Fibroblast of villous mesenchyme (primary cell): Measurements from ENCODE around the gene VPS45. TPM values are rescaled to one million over a fixed set of nuclear protein-coding genes. Genes with fewer than 3 reads are reported as not detected.
A peak's percentile ranks its signal among the peaks of the same experiment; 100 is the strongest.

Experiments
- DNase-seq: peaks from one replicate; pipeline ENCODE4 v3.0.0-alpha.2; 2010; ENCODE audit warnings: low read depth
- H3K4me3 ChIP-seq: 2 replicates; pipeline ENCODE4 v1.5.1; 2011; ENCODE audit warnings: low read depth, mild to moderate bottlenecking, low read length
- CTCF ChIP-seq: IDR thresholded peaks from 2 replicates; pipeline ENCODE4 v1.5.1; 2012; ENCODE audit warnings: low read depth, mild to moderate bottlenecking, low read length; ENCODE audit not compliant: insufficient read depth
- total RNA-seq: library from RNA; depleted of rRNA; stranded (reverse); fragments of >200 nt; gene quantifications from 2 replicates; pipeline ENCODE4 v1.2.3, GENCODE V29; 2012

VPS45 gene
- total RNA-seq, 1 donor: 57.9 TPM

DNA sequence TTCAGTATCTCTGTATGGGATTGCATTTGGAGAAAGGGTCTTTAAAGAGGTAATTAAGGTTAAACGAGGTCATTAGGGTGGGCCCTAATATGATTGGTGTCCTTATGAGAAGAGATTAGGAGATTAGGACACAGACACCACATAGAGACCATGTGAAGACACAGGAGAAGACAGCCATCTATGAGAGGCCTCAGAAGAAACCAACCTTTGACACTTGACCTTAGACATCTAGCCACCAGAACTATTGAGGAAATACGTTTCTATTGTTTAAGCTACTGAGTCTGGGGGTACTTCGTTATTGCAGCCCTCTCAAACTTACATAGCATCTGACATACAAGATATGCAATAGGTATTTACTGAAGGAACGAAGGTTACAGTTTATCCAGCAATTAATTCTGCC lies 7.3 kb upstream of the VPS45 start:
- DNase-seq: no peak
- H3K4me3 ChIP-seq: no peak overlapping the region
- no peak for TF ChIP-seq CTCF

DNA sequence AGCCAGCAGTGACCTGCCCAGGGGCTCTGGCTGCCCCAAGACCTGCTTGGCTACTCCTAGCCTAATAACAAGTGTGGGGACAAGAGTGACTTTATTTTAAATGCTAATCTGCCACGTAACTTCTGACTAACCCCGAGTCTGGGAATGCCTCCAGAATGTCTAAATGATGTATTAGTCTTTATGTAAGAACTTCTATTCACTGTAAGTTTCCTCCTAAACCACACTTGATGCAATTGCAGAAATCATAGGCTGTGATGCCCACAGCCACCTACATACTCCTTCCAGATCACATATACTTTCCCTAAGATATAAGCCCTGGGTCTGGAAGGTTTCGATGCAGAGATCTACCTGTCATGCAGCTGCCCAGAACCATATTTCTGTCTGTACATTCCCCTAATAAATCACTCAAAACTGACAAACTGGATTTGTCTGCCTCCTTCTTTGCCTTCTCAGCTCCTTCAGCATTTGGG lies 5.9 kb upstream of the VPS45 start:
- DNase-seq: peak; percentile 88
- H3K4me3 ChIP-seq: no peak overlapping the region
- no peak for TF ChIP-seq CTCF

- no peak for TF ChIP-seq CTCF
- H3K4me3 ChIP-seq: no peak overlapping the region
- DNase-seq: no peak
These were observed 5.5 kb upstream of the VPS45 start for GRCh38 chr1:150062113-150062512.

- peak; percentile 57 for DNase-seq
- TF ChIP-seq CTCF: no peak
- H3K4me3 ChIP-seq: no peak overlapping the region
These were observed 2.2 kb upstream of the VPS45 start for GRCh38 chr1:150065184-150065871.

DNA sequence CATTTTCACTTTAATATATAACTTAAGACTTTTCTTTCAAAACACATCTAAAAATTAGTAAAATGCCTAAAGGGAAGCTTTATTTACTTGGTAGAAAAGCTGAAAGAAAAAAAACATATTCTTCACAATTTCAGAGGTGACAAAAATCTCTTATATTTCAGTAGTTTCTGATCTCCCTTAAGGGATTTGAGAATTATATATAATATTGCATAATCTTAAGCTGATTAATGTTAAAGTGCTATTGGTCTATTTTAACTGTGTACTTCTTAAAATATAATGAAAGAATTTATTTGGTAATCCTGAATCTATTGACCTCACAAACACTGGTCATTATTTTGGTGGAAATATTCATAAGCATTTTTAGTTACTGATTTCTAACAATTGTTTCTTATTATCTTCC lies 1.2 kb upstream of the VPS45 start:
- H3K4me3 ChIP-seq: peak overlapping the region; percentile 68
- no peak for TF ChIP-seq CTCF
- DNase-seq: no peak

GRCh38 chr1:150066838-150067183 lies 765 bp upstream of the VPS45 start:
- no peak for DNase-seq
- TF ChIP-seq CTCF: no peak
- H3K4me3 ChIP-seq: peak overlapping the region; percentile 68

DNA sequence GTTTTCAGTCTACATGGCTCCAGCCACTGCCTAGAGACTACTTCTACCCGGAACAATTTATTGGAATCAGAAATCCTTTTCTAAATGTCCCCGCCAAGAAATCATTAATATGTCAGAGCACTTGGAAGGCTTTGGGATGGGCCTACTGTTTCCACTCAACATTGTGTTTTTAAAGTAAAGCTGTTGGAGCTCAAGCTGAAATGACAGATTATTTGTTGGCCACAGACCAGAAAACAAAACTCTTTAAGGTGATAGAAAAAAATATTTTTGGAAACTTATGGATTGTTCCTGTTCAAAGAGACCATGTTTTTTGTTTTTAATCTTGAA lies 496 bp downstream of the VPS45 start:
- DNase-seq: no peak
- H3K4me3 ChIP-seq: peak overlapping the region; percentile 68
- no peak for TF ChIP-seq CTCF
